ENCODE measurements around the gene CACYBP. TPM values are rescaled to one million over a fixed set of nuclear protein-coding genes. Genes with fewer than 3 reads are reported as not detected.

CACYBP gene
- total and polyA plus RNA-seq, 2 experiments from 2014 or later: 209 to 453 TPM

DNA sequence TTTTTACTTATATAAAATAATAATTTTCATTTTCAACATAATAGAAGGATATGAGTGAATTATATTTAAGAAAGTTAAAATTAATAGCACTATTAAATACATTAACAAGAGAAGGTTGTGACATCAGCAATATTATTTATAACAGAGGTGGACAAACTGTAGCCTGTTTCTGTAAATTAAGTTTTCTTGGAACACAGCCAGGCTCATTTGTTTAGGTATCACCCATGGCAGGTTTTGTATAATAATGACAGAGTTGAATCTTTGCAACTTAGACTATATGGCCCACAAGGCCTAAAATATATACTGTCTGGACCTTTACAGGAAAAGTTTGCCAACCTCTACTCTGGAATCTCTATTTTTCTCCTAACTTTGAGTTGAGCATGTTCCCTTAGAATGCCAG is 42.8 kb upstream of the CACYBP start (continued):
- TF ChIP-seq, protein P1, sequence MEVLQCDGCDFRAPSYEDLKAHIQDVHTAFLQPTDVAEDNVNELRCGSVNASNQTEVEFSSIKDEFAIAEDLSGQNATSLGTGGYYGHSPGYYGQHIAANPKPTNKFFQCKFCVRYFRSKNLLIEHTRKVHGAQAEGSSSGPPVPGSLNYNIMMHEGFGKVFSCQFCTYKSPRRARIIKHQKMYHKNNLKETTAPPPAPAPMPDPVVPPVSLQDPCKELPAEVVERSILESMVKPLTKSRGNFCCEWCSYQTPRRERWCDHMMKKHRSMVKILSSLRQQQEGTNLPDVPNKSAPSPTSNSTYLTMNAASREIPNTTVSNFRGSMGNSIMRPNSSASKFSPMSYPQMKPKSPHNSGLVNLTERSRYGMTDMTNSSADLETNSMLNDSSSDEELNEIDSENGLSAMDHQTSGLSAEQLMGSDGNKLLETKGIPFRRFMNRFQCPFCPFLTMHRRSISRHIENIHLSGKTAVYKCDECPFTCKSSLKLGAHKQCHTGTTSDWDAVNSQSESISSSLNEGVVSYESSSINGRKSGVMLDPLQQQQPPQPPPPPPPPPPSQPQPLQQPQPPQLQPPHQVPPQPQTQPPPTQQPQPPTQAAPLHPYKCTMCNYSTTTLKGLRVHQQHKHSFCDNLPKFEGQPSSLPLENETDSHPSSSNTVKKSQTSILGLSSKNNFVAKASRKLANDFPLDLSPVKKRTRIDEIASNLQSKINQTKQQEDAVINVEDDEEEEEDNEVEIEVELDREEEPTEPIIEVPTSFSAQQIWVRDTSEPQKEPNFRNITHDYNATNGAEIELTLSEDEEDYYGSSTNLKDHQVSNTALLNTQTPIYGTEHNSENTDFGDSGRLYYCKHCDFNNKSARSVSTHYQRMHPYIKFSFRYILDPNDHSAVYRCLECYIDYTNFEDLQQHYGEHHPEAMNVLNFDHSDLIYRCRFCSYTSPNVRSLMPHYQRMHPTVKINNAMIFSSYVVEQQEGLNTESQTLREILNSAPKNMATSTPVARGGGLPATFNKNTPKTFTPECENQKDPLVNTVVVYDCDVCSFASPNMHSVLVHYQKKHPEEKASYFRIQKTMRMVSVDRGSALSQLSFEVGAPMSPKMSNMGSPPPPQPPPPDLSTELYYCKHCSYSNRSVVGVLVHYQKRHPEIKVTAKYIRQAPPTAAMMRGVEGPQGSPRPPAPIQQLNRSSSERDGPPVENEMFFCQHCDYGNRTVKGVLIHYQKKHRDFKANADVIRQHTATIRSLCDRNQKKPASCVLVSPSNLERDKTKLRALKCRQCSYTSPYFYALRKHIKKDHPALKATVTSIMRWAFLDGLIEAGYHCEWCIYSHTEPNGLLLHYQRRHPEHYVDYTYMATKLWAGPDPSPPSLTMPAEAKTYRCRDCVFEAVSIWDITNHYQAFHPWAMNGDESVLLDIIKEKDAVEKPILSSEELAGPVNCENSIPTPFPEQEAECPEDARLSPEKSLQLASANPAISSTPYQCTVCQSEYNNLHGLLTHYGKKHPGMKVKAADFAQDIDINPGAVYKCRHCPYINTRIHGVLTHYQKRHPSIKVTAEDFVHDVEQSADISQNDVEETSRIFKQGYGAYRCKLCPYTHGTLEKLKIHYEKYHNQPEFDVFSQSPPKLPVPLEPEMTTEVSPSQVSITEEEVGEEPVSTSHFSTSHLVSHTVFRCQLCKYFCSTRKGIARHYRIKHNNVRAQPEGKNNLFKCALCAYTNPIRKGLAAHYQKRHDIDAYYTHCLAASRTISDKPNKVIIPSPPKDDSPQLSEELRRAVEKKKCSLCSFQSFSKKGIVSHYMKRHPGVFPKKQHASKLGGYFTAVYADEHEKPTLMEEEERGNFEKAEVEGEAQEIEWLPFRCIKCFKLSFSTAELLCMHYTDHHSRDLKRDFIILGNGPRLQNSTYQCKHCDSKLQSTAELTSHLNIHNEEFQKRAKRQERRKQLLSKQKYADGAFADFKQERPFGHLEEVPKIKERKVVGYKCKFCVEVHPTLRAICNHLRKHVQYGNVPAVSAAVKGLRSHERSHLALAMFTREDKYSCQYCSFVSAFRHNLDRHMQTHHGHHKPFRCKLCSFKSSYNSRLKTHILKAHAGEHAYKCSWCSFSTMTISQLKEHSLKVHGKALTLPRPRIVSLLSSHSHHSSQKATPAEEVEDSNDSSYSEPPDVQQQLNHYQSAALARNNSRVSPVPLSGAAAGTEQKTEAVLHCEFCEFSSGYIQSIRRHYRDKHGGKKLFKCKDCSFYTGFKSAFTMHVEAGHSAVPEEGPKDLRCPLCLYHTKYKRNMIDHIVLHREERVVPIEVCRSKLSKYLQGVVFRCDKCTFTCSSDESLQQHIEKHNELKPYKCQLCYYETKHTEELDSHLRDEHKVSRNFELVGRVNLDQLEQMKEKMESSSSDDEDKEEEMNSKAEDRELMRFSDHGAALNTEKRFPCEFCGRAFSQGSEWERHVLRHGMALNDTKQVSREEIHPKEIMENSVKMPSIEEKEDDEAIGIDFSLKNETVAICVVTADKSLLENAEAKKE (CRISPR knock-in tag; IDR thresholded peaks at IDR 0.05): no peak
- no peak for TF ChIP-seq JUNB (IDR thresholded peaks at IDR 0.05; ENCODE audit: unreplicated experiment)
- TF ChIP-seq ZNF114 (CRISPR knock-in tag; IDR thresholded peaks at IDR 0.05): no peak
- no peak for TF ChIP-seq NANOG (IDR thresholded peaks at IDR 0.05; ENCODE audit: borderline replicate concordance)
- no peak for TF ChIP-seq EZH2phosphoT487 (IDR thresholded peaks at IDR 0.05; ENCODE audit: unreplicated experiment)
- TF ChIP-seq, protein P2, sequence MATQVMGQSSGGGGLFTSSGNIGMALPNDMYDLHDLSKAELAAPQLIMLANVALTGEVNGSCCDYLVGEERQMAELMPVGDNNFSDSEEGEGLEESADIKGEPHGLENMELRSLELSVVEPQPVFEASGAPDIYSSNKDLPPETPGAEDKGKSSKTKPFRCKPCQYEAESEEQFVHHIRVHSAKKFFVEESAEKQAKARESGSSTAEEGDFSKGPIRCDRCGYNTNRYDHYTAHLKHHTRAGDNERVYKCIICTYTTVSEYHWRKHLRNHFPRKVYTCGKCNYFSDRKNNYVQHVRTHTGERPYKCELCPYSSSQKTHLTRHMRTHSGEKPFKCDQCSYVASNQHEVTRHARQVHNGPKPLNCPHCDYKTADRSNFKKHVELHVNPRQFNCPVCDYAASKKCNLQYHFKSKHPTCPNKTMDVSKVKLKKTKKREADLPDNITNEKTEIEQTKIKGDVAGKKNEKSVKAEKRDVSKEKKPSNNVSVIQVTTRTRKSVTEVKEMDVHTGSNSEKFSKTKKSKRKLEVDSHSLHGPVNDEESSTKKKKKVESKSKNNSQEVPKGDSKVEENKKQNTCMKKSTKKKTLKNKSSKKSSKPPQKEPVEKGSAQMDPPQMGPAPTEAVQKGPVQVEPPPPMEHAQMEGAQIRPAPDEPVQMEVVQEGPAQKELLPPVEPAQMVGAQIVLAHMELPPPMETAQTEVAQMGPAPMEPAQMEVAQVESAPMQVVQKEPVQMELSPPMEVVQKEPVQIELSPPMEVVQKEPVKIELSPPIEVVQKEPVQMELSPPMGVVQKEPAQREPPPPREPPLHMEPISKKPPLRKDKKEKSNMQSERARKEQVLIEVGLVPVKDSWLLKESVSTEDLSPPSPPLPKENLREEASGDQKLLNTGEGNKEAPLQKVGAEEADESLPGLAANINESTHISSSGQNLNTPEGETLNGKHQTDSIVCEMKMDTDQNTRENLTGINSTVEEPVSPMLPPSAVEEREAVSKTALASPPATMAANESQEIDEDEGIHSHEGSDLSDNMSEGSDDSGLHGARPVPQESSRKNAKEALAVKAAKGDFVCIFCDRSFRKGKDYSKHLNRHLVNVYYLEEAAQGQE (IDR thresholded peaks at IDR 0.05; ENCODE audit: unreplicated experiment): no peak
- no peak for TF ChIP-seq POLR2AphosphoS5 (IDR thresholded peaks at IDR 0.05; ENCODE audit: low read depth)
- no peak for TF ChIP-seq ZNF331 (CRISPR knock-in tag; IDR thresholded peaks at IDR 0.05; ENCODE audit: low read depth)
- TF ChIP-seq STAT1 (IDR thresholded peaks at IDR 0.05; ENCODE audit: unreplicated experiment): no peak
- TF ChIP-seq, protein P3, sequence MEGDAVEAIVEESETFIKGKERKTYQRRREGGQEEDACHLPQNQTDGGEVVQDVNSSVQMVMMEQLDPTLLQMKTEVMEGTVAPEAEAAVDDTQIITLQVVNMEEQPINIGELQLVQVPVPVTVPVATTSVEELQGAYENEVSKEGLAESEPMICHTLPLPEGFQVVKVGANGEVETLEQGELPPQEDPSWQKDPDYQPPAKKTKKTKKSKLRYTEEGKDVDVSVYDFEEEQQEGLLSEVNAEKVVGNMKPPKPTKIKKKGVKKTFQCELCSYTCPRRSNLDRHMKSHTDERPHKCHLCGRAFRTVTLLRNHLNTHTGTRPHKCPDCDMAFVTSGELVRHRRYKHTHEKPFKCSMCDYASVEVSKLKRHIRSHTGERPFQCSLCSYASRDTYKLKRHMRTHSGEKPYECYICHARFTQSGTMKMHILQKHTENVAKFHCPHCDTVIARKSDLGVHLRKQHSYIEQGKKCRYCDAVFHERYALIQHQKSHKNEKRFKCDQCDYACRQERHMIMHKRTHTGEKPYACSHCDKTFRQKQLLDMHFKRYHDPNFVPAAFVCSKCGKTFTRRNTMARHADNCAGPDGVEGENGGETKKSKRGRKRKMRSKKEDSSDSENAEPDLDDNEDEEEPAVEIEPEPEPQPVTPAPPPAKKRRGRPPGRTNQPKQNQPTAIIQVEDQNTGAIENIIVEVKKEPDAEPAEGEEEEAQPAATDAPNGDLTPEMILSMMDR (conservative IDR thresholded peaks at IDR 0.05; ENCODE audit: low read depth in 2 of 2): no peak
